Osteoblast (primary cell): ENCODE measurements around the gene DDX49. TPM values are rescaled to one million over a fixed set of nuclear protein-coding genes. Genes with fewer than 3 reads are reported as not detected.

Source experiments
- DNase-seq: peaks from one replicate; pipeline ENCODE4 v3.0.0; 2011; ENCODE audit warnings: low spot score, mixed read lengths; ENCODE audit not compliant: insufficient read length; ENCODE audit errors: missing footprints
- H2AFZ ChIP-seq: 2 replicates; pipeline ENCODE4 v1.6.0; 2011; ENCODE audit warnings: mild to moderate bottlenecking, low read length
- H3K27ac ChIP-seq: 2 replicates; pipeline ENCODE4 v1.5.1; 2011; ENCODE audit warnings: mild to moderate bottlenecking, low read depth, low read length, moderate library complexity
- H3K27me3 ChIP-seq: 2 replicates; pipeline ENCODE4 v1.6.0; 2012; ENCODE audit warnings: mild to moderate bottlenecking, control low read depth, inconsistent platforms, low read length, moderate library complexity; ENCODE audit not compliant: insufficient read depth
- H3K36me3 ChIP-seq: 2 replicates; pipeline ENCODE4 v1.5.1; 2011; ENCODE audit warnings: mild to moderate bottlenecking, low read length, control low read depth, moderate library complexity; ENCODE audit not compliant: insufficient read depth
- H3K4me1 ChIP-seq: 2 replicates; pipeline ENCODE4 v1.5.1; 2011; ENCODE audit warnings: mild to moderate bottlenecking, low read length, control low read depth, moderate library complexity; ENCODE audit not compliant: insufficient read depth
- H3K4me2 ChIP-seq: 2 replicates; pipeline ENCODE4 v1.6.0; 2011; ENCODE audit warnings: mild to moderate bottlenecking, low read length; ENCODE audit not compliant: insufficient read depth
- H3K4me3 ChIP-seq: fragments of 200-600 bp; sonication (generic); 3 replicates; pipeline ENCODE4 v1.5.1; 2012; ENCODE audit warnings: mild to moderate bottlenecking, low read length, inconsistent platforms; ENCODE audit not compliant: insufficient read depth
- H3K79me2 ChIP-seq: 2 replicates; pipeline ENCODE4 v1.6.0; 2012; ENCODE audit warnings: mild to moderate bottlenecking, low read length, control low read depth, inconsistent platforms; ENCODE audit not compliant: insufficient read depth
- H3K9me3 ChIP-seq: 2 replicates; pipeline ENCODE4 v1.5.1; 2011; ENCODE audit warnings: low read depth, low read length, control low read depth
- H4K20me1 ChIP-seq: 2 replicates; pipeline ENCODE4 v1.6.0; 2012; ENCODE audit warnings: mild to moderate bottlenecking, low read length, control low read depth; ENCODE audit not compliant: insufficient read depth
- total RNA-seq: library from RNA; depleted of rRNA; stranded (reverse); fragments of >200 nt; gene quantifications from 2 replicates; pipeline ENCODE4 v1.2.3, GENCODE V29; 2012
- TF ChIP-seq, protein P1 (sequence below): IDR thresholded peaks from 2 replicates; pipeline ENCODE4 v1.5.1; 2011; ENCODE audit warnings: mild to moderate bottlenecking, low read depth, low read length, moderate library complexity; ENCODE audit errors: extremely low read depth

Gene DDX49
- total RNA-seq, 1 donor = 46.7 TPM

DNA sequence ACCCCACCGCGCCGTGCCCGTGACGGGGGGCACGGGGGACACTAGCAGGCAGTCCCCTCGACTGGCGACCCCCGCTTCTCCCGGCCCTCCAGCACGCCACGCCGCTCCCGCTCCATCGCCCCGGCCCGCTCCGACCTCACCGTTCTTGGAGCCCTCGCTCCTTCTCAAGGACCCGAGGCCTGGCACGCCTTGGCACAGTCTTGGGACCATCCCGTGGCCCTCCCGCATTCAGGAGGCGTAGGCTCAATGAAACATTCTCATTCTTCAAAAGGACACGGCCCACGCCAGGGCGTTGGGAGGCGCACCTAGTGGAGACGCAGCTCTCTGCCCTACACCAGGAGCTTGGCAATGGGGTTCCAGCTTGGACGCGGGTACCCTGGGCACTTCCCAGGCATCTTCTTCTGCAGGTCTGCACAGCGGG is 23.1 kb upstream of the DDX49 start:
- no peaks in the 10 kb centered on the region for H3K79me2 ChIP-seq
- H3K27ac ChIP-seq = no peak overlapping the region
- TF ChIP-seq, protein P1, sequence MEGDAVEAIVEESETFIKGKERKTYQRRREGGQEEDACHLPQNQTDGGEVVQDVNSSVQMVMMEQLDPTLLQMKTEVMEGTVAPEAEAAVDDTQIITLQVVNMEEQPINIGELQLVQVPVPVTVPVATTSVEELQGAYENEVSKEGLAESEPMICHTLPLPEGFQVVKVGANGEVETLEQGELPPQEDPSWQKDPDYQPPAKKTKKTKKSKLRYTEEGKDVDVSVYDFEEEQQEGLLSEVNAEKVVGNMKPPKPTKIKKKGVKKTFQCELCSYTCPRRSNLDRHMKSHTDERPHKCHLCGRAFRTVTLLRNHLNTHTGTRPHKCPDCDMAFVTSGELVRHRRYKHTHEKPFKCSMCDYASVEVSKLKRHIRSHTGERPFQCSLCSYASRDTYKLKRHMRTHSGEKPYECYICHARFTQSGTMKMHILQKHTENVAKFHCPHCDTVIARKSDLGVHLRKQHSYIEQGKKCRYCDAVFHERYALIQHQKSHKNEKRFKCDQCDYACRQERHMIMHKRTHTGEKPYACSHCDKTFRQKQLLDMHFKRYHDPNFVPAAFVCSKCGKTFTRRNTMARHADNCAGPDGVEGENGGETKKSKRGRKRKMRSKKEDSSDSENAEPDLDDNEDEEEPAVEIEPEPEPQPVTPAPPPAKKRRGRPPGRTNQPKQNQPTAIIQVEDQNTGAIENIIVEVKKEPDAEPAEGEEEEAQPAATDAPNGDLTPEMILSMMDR = no peak
- peaks cover 8% of the 10 kb centered on the region for H3K36me3 ChIP-seq
- H4K20me1 ChIP-seq = peaks cover 4% of the 10 kb centered on the region
- H3K4me2 ChIP-seq = peak overlapping the region; percentile 18
- peaks cover 18% of the 10 kb centered on the region for H3K27me3 ChIP-seq
- H3K4me1 ChIP-seq = no peaks in the 10 kb centered on the region
- no peaks in the 10 kb centered on the region for H3K9me3 ChIP-seq
- H3K4me3 ChIP-seq = no peak overlapping the region
- H2AFZ ChIP-seq = no peak overlapping the region
- DNase-seq = peak; percentile 94

DNA sequence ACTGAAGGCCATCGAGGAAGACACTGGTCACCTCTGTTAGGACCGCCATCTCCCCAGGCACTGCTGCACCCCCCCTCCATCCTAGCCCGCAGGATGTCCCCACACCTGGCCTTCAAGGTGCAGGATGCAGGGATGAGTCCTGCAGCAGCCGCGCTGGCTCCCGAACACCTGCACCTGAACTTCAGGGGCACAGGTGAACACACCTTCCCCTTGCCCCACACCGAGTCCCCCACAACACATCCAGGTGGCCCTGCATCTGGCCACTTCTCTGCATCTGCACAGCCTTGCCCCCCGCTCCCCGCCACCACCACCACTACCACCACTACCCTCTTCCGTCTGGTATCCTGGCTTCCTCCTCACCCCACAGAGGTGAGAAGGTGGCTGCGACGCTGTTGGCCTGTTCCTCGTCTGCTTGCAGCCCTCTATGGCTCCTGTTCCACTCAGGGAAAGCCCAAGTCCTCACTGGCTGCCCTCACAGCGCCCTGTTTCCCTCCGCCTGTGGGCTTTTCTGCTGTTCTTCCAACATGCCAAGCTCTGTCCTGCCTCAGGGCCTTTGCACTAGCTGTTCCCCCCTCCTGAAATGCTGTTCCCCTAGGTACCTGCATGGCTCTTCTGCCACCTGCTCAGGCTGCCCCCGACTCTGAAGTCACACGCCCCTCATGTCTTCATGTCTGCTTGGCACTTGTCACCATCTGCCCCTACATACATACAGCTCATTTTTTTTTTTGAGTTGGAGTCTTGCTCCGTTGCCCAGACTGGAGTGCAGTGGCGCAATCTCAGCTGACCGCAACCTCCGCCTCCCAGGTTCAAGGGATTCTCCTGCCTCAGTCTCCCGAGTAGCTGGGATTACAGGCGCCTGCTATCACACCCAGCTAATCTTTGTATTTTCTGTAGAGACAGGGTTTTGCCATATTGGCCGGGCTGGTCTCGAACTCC is 22.2 kb upstream of the DDX49 start:
- no peak overlapping the region for H3K4me2 ChIP-seq
- peaks cover 8% of the 10 kb centered on the region for H3K36me3 ChIP-seq
- H3K4me3 ChIP-seq = no peak overlapping the region
- TF ChIP-seq, protein P1 = no peak
- no peak overlapping the region for H2AFZ ChIP-seq
- H3K27me3 ChIP-seq = peaks cover 18% of the 10 kb centered on the region
- peaks cover 4% of the 10 kb centered on the region for H4K20me1 ChIP-seq
- no peaks in the 10 kb centered on the region for H3K9me3 ChIP-seq
- H3K79me2 ChIP-seq = no peaks in the 10 kb centered on the region
- DNase-seq = peak; percentile 90
- no peak overlapping the region for H3K27ac ChIP-seq
- H3K4me1 ChIP-seq = no peaks in the 10 kb centered on the region

DNA sequence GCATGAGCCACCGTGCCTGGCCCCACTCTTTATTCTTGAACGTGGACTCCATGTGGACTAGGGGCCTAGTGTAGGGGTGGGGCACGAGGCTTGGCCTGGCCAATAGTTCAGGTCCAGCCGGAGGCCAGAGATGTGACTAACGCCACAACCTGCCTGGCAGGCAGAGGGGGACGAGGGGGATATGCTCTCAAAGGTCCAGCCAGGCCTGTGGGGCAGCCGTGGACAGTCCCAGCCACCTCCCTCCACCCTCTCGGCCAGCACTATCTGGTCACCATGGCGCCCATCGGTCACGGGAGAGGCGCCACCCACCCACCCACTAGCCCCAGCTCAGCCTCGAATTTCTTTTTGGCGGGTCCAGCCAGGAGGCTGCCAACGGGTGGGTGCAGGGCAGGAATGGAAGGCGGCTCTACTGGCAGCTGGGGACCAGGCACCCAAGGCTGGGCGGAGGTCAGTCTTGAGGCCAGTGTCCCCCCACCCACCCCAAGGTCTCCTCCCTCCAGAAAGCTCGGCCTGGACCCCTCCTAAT is 21.4 kb upstream of the DDX49 start:
- no peak overlapping the region for H3K4me3 ChIP-seq
- H2AFZ ChIP-seq = no peak overlapping the region
- H3K36me3 ChIP-seq = peaks cover 11% of the 10 kb centered on the region
- H4K20me1 ChIP-seq = peaks cover 4% of the 10 kb centered on the region
- peaks cover 17% of the 10 kb centered on the region for H3K27me3 ChIP-seq
- no peak overlapping the region for H3K27ac ChIP-seq
- no peaks in the 10 kb centered on the region for H3K4me1 ChIP-seq
- no peaks in the 10 kb centered on the region for H3K9me3 ChIP-seq
- TF ChIP-seq, protein P1 = no peak
- H3K79me2 ChIP-seq = no peaks in the 10 kb centered on the region
- DNase-seq = peak; percentile 97
- no peak overlapping the region for H3K4me2 ChIP-seq
